Measurements from ENCODE around the gene METTL2B. TPM values are rescaled to one million over a fixed set of nuclear protein-coding genes. Genes with fewer than 3 reads are reported as not detected.
A peak's percentile ranks its signal among the peaks of the same experiment; 100 is the strongest.
"Not testable (repeated sequence)": the region's sequence is repeated elsewhere in the genome, so short reads cannot be mapped to it uniquely, and the experiment has no call there.

The METTL2B gene
- total and polyA plus RNA-seq, 2 of the 13 experiments (the other 11 are each of a cell fraction or from before 2014, with no cell fraction given) = 15.5 to 33.1 TPM

DNA sequence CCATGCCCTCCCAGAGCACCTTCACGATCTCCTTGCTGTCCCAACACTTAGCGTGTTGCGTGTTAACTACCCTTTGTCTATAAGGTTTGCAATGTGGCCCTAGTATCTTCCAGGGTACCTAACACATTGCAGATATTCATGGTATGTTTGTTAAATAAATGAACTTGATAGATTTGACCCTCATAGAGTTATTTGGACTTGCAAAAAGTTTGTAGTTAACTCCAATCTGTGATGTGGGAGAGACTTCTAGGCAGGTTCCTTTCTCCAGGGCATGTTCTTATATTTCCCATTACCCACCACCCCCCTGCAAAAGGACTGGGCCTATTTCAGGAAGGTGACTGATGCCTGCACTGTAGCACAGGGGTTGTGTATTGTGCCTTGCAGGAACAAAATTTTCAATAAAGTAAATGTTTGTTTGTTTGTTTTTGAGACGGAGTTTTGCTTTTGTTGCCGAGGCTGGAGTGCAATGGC lies 20.3 kb upstream of the METTL2B start:
- Histone ChIP-seq H3K9ac (ENCODE audit: insufficient read depth, low read depth, low read length) (peak overlapping the region; percentile 82), H3K79me2 (ENCODE audit: insufficient read depth, low read length) (peaks cover 15% of the 10 kb centered on the region), H3K4me2 (ENCODE audit: low read depth, low read length) (peak overlapping the region; percentile 91), H2AFZ (ENCODE audit: low read length) (no peak overlapping the region), H3K4me1 (ENCODE audit: insufficient read depth, low read length) (peaks cover 69% of the 10 kb centered on the region), H3K9me3 (ENCODE audit: low read length) (no peaks in the 10 kb centered on the region), H4K20me1 (ENCODE audit: insufficient read depth, low read length) (peaks cover 8% of the 10 kb centered on the region), H3K27ac (ENCODE audit: extremely low read length, insufficient read depth, low read length) (peak overlapping the region; percentile 68), H3K4me3 (replicated peaks in 1 of 3; ENCODE audit: insufficient read depth in 1 of 3, low read depth in 2 of 3, low read length in 3 of 3) (peak overlapping the region; percentile 82 to 96 (median 92)), H3K27me3 (ENCODE audit: control insufficient read depth in 1 of 2, insufficient read depth in 2 of 2, low read length in 2 of 2) (peaks cover 0 to 3% of the 10 kb centered on the region in 2 experiments; a peak in 1 of 5 replicates), H3K36me3 (replicated peaks in 1 of 2; ENCODE audit: control insufficient read depth in 1 of 2, insufficient read depth in 2 of 2, low read length in 2 of 2) (no peaks in the 10 kb centered on the region)
- intact Hi-C loops (cut with micrococcal nuclease; ENCODE audit: unreplicated experiment) (no loop called here), in situ Hi-C loops (cut with HindIII; ENCODE audit: extremely low pct_ligation_motif_present, low pct_unique_long_range_greater_than_20kb) (loop anchor here (5.0 kb wide), 2 partner anchors 34 to 59 kb away; no protein-coding TSS in a partner anchor)
- DNase-seq (ENCODE audit: low spot score) (no peak), ATAC-seq (peak; percentile 48), FAIRE-seq (no peak)
- ChIA-PET POLR2A (interaction anchor here (1.0 to 4.1 kb wide), 7 partner anchors 12 to 47 kb away, joined by 3 to 54 read pairs (median 5); partner anchors contain the start of gene METTL2B), CTCF (ENCODE audit: low intra/inter-chr PET ratio, low total read pairs) (interaction anchor here (2.1 kb wide), 1 partner anchor 29 kb away, joined by 6 read pairs; no protein-coding TSS in a partner anchor)
- no TSS peak for BruUV-seq (replicated peaks)
- TF ChIP-seq, protein P1, sequence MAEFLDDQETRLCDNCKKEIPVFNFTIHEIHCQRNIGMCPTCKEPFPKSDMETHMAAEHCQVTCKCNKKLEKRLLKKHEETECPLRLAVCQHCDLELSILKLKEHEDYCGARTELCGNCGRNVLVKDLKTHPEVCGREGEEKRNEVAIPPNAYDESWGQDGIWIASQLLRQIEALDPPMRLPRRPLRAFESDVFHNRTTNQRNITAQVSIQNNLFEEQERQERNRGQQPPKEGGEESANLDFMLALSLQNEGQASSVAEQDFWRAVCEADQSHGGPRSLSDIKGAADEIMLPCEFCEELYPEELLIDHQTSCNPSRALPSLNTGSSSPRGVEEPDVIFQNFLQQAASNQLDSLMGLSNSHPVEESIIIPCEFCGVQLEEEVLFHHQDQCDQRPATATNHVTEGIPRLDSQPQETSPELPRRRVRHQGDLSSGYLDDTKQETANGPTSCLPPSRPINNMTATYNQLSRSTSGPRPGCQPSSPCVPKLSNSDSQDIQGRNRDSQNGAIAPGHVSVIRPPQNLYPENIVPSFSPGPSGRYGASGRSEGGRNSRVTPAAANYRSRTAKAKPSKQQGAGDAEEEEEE (CRISPR knock-in tag; IDR thresholded peaks at IDR 0.05; ENCODE audit: borderline replicate concordance) = 0 out of 2 replicates have a peak, but pooled peaks have one; percentile 3
- TF ChIP-seq NFIB (CRISPR knock-in tag; IDR thresholded peaks at IDR 0.05; ENCODE audit: borderline replicate concordance) = 0 out of 2 replicates have a peak, but pooled peaks have one; percentile 27
- TF ChIP-seq ZNF17 (CRISPR knock-in tag; IDR thresholded peaks at IDR 0.05) = no peak
- 3% methylated on average over 5 of the region's 5 CpGs for WGBS (ENCODE audit: low lambda C conversion rate)

DNA sequence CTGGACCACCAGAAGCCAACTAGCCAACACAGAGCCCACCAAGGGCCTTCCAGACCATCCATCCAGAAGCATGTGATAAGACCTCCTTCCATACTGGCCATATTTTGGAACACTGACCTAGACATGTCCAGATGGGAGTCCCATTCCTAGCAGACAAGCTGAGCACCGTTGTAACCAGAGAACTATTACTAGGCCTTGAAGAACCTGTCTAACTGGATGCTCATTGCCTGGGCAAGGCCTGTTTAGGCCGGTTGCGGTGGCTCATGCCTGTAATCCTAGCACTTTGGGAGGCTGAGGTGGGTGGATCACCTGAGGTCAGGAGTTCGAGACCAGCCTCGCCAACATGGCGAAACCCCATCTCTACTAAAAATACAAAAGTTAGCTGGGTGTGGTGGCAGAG lies 19.2 kb upstream of the METTL2B start:
- peaks cover 15% of the 10 kb centered on the region for H3K79me2 ChIP-seq (ENCODE audit: insufficient read depth, low read length)
- ATAC-seq; H3K27me3 ChIP-seq (ENCODE audit: control insufficient read depth in 1 of 2, insufficient read depth in 2 of 2, low read length in 2 of 2); H3K9me3 ChIP-seq (ENCODE audit: low read length); FAIRE-seq; H3K9ac ChIP-seq (ENCODE audit: insufficient read depth, low read depth, low read length); H3K36me3 ChIP-seq (replicated peaks in 1 of 2; ENCODE audit: control insufficient read depth in 1 of 2, insufficient read depth in 2 of 2, low read length in 2 of 2); H4K20me1 ChIP-seq (ENCODE audit: insufficient read depth, low read length); intact Hi-C loops (cut with micrococcal nuclease; ENCODE audit: unreplicated experiment); BruUV-seq (replicated peaks); H2AFZ ChIP-seq (ENCODE audit: low read length); DNase-seq (ENCODE audit: low spot score); H3K27ac ChIP-seq (ENCODE audit: extremely low read length, insufficient read depth, low read length): not testable (repeated sequence)
- peaks cover 65% of the 10 kb centered on the region for H3K4me1 ChIP-seq (ENCODE audit: insufficient read depth, low read length)
- CTCF ChIA-PET (ENCODE audit: low intra/inter-chr PET ratio, low total read pairs) = interaction anchor here (6.8 kb wide), 1 partner anchor 29 kb away, joined by 140 read pairs; no protein-coding TSS in a partner anchor
- in situ Hi-C loops (cut with HindIII; ENCODE audit: extremely low pct_ligation_motif_present, low pct_unique_long_range_greater_than_20kb) = loop anchor here (5.0 kb wide), 2 partner anchors 35 to 60 kb away; no protein-coding TSS in a partner anchor
- H3K4me2 ChIP-seq (ENCODE audit: low read depth, low read length) = peak overlapping the region; percentile 91
- POLR2A ChIA-PET = interaction anchor here (1.7 kb wide), 1 partner anchor 22 kb away, joined by 6 read pairs; no protein-coding TSS in a partner anchor
- WGBS (ENCODE audit: low lambda C conversion rate) = 100% methylated on average over 5 of the region's 6 CpGs
- H3K4me3 ChIP-seq (replicated peaks in 1 of 3; ENCODE audit: insufficient read depth in 1 of 3, low read depth in 2 of 3, low read length in 3 of 3) = peak overlapping the region in 2 of 3 experiments; percentile 11 to 96; a peak in 3 of 6 replicates
